Renal cortex interstitium (tissue), 11 donors: ENCODE data around the gene GPR83. TPM values are rescaled to one million over a fixed set of nuclear protein-coding genes. Genes with fewer than 3 reads are reported as not detected.
"Not testable (repeated sequence)": the region's sequence is repeated elsewhere in the genome, so short reads cannot be mapped to it uniquely, and the experiment has no call there.

Source experiments
- DNase-seq, 11 donors: peaks; one replicate each; pipeline ENCODE4 v3.0.0-alpha.2; 2013; ENCODE audit warnings: low read depth in 9 of 11, low spot score in 4 of 11; ENCODE audit errors: extremely low read depth in 1 of 11
- polyA plus RNA-seq, 3 donors: library from polyadenylated mRNA; unstranded; fragments of 120-200 nt; gene quantifications; one replicate each; pipeline ENCODE4 v1.2.1, GENCODE V29; 2013; ENCODE audit not compliant: insufficient read length in 3 of 3

Gene GPR83
- polyA plus RNA-seq, 3 donors = 0.38 to 0.70 (median 0.58) TPM

DNA sequence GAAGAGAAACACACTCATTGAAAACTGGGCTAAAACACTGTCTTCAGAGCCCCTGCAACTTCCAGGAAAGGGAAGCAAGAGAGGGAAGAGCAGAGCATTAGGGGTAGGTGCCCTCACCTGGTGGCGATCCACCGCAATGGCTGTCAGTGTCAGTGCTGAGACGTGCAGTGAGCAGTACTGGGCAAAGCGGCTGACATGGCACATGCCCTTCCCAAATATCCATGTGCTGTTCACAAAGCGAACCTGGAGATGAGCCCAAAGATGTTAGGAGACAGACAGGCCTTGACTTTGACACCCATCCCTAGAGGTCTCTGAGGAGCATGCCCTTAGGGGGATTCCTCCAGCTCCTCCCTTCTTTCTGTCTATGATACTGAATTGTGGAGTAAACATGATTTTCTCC lies 4.9 kb downstream of the GPR83 start:
- DNase-seq = no peak

DNA sequence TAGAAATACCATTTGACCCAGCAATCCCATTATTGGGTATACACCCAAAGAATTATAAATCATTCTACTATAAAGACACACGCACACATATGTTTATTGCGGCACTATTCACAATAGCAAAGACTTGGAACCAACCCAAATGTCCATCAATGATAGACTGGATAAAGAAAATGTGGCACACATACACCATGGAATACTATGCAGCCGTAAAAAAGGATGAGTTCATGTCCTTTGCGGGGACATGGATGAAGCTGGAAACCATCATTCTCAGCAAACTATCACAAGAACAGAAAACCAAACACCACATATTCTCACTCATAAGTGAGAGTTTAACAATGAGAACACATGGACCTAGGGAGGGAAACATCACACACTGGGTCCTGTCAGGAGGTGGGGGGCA lies 9.3 kb downstream of the GPR83 start:
- not testable (repeated sequence) for DNase-seq

DNA sequence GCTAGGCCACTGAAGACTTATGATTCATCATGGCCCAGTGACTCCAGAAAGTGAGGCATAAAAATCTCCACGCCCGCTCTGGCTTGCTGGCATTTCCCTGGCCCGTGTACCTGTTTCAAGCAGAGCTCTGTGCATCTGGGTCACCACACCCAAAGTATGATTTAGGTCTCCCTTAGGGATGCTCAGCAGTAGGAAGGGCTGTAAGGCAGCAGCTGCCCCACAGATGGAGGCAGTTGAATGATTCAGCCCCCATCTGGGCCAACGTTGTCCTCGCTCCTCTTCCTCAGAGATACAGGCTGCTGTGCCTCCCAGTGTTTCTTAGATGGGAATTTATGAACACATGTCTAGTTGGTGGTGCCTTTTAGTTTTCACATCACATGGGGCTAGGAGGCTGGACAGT lies 21.6 kb downstream of the GPR83 start:
- DNase-seq = no peak

DNA sequence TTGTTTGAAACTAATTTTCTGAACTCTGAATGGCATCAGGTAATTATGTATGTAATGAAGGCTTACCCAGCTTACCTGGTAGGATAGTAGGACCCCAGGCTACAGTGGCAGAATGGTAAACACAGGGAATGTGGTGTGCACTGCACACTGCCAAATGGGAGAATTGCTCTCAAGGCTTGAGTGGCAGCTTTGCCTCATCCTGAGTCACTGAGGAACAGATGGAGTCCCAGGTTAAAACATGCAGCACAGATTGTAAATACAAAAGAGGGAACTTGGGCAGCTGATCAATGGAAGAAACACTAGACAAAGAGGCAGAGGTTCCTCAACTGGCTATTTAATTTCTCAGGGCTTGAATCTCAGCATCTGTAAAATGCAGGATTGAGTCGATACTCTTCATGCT lies 24.4 kb downstream of the GPR83 start:
- no peak for DNase-seq

DNA sequence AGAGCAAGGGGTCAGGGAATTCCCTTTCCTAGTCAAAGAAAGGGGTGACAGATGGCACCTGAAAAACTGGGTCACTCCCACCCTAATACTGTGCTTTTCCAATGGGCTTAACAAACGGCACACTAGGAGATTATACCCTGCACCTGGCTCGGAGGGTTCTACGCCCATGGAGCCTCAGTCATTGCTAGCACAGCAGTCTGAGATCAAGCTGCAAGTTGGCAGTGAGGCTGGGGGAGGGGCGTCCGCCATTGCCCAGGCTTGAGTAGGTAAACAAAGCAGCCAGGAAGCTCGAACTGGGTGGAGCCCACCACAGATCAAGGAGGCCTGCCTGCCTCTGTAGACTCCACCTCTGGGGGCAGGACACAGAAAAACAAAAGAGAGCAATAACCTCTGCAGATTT lies 30.6 kb downstream of the GPR83 start:
- not testable (repeated sequence) for DNase-seq

DNA sequence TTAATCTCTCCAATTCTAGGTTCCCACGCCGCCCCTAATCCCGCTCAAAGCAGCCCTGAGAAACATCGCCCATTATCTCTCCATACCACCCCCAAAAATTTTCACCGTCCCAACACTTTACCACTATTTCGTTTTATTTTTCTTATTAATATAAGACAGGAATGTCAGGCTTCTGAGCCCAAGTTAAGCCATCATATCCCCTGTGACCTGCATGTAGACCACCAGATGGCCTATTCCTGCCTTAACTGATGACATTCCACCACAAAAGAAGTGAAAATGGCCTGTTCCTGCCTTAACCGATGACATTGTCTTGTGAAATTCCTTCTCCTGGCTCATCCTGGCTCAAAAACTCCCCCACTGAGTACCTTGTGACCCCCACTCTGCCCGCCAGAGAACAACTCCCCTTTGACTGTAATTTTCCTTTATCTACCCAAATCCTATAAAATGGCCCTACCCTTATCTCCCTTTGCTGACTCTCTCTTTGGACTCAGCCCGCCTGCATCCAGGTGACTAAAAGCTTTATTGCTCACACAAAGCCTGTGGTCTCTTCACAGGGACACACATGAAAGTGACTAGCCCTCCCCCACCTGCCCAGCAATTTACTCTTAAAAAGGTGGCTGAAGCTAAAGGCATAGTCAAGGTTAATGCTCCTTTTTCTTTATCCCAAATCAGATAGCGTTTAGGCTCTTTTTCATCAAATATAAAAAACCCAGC lies 50.2 kb downstream of the GPR83 start:
- not testable (repeated sequence) for DNase-seq

DNA sequence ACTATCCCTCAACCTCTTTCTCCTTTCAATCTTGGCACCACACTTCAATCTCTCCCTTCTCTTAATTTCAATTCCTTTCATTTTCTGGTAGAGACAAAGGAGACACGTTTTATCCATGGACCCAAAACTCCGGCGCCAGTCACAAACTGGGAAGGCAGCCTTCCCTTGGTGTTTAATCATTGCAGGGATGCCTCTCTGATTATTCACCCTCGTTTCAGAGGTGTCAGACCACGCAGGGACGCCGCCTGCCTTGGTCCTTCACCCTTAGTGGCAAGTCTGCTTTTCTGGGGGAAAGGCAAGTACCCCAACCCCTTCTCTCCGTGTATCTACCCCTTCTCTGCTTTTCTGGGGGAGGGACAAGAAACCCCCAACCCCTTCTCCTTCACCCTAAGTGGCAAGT lies 54.9 kb downstream of the GPR83 start:
- not testable (repeated sequence) for DNase-seq

DNA sequence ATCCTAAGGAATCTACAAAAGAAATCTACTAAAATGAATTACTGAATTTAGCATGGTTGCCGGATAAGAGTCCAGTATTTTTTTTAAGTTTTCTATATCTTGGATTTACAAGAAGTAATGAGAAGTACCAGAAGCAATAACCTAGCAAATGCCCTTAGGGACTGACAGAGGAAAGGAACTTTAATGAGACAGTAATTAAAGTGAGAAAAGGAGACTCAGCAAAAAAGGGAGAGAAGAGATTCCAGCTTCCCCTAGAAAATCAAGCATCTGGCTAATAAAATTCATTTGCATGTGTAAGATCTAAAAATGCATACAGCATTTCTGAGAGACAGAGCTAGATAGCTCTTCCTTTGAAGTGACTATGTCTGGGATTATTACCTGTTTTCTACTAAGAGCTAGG lies 57.7 kb downstream of the GPR83 start:
- no peak for DNase-seq

DNA sequence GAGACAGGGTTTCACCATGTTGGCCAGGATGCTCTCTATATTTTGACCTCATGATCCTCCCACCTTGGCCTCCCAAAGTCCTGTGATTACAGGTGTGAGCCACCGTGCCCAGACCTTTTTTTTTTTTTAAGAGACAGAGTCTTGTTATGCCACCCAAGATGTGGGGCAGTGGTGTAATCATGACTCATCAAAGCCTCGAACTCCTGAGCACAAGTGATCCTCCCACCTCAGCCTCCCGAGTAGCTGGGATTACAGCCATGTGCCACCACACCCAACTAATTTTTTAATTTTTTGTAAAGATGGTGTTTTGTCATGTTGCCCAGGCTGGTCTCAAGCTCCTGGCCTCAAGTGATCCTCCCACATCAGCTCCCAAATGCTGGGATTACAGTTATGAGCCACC lies 59.0 kb downstream of the GPR83 start:
- DNase-seq = no peak

DNA sequence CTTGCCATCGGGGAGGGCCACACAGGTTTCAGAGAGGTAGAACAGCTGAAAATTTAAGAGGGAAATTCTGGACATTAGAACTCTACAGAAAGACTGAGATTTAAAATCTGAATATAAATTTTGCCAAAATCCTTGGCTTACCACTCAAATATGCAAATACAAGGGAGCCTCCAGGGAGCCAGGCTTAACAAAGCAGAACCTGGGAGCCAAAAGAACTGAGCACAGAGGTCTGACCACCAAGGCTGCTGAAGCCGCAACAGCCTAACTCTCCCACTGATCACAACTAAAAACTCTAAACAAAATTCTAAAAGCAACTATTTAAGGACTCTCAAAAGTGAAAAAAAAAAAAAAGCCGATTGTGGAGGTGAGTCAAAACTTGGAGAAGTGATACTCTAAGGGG lies 62.6 kb downstream of the GPR83 start:
- DNase-seq = no peak

DNA sequence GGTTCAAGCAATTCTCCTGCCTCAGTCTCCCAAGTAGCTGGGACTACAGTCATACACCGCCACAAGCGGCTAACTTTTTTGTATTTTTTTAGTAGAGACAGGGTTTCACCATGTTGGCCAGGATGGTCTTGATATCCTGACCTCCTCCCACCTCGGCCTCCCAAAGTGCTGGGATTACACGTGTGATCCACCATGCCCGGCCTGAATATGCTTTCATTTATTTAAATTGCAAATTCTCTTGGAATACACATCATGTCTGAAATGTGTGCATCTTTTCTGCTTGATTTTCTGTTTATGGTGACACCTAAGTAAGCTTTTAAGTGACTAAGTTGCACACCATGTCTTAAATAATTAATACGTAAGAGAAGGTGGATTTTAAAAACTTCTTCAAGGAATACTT lies 65.2 kb downstream of the GPR83 start:
- DNase-seq = no peak

DNA sequence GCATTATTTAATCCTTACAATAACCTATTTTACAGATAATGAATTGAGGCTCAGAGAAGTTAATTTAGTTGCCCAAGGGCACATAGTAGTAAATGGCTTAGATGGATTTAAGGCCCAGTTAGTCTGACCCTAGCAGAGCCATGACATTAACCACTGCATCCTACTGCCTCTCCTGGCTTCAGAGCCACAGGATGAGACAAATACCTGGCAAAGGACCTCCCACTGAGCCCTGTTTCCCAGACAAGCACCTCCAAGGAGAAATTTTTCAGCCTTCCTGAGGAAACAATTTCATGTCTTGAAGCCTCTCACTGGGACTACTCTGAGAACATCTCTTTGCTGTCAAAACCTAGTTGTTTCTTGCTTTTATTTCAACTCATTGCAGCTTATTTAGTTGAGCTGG lies 68.4 kb downstream of the GPR83 start:
- no peak for DNase-seq

DNA sequence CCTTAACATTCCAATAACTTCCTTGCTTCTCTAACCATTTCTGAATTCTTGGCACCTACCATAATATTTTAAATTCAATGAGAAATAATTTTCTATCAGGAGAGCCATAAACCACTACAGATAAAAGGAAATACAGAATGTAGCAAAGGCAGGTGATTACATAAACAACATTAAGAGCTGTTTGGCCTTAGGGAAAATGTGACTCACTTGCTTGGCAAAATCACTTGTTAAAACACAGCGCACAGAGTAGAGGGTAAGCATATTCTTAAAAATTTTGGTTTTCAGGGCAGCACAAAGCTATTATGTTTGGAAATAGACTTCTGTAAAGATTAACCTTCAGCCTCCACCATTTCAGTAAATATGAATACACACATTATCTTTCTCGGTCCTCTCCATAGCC lies 70.4 kb downstream of the GPR83 start:
- DNase-seq = no peak

DNA sequence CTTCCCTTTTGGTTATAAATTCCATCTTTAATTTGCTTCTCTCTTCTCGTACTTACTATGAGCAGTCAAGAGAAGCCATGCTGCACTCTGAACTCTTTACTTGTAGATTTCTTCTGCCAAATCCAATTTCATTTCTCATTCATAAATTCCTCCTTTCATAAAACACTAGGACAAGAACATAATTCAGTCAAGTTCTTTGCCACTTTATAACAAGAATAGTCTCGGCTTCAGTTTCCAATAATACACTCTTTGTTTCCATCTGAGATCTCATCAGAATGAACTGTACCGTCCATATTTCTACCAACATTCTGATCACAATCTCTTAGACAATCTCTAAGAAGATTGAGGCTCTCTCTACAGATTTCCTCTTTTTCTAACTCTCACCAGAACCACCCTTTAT lies 71.7 kb downstream of the GPR83 start:
- DNase-seq = no peak

DNA sequence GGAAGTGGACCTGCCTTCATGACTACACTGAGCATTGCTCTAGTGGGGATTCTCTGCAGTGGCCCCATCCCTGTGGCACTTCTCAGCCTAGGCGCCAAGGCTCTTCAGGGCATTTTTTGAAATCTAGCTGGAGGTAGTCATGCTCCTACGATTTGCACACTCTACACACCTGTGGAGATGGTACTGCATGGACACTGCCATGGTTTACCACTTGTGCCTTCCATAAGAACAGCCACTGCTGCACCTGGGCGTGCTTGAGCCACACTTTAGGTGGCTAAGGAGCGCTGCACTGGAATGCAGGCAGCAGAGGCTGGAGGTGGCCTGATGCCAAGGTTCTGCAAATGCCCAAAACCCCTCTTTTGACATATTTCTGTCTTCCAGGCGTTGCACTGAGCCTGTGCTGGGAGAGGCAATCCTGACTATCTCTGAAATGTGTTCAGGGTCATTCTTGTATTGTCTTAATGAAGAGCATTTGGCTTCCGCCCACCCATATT lies 72.6 kb downstream of the GPR83 start:
- DNase-seq = no peak

Other genes with a start within 250 kb of the GPR83 start
- not detected for gene IZUMO1R, start 96.8 kb downstream of the GPR83 start, polyA plus RNA-seq
- gene MRE11, start 92.4 kb upstream of the GPR83 start, polyA plus RNA-seq = 10 to 100 TPM; 26.8 to 32.6 (median 28.3) TPM
- gene ANKRD49, start 92.6 kb upstream of the GPR83 start, polyA plus RNA-seq = 10 to 100 TPM; 22.8 to 29.7 (median 24.0) TPM
- gene C11orf97, start 111.0 kb upstream of the GPR83 start, polyA plus RNA-seq = under 1 TPM in 2 of 3 donors, not detected in 1; 0.24 to 0.29 TPM
- 1 to 10 TPM; 5.3 to 5.9 (median 5.3) TPM for gene FUT4, start 142.5 kb upstream of the GPR83 start, polyA plus RNA-seq
- gene PIWIL4, start 165.9 kb upstream of the GPR83 start, polyA plus RNA-seq = 1 to 10 TPM; 2.5 to 4.4 (median 3.8) TPM